ENCODE results near the gene MTG1.

Gene MTG1

DNA sequence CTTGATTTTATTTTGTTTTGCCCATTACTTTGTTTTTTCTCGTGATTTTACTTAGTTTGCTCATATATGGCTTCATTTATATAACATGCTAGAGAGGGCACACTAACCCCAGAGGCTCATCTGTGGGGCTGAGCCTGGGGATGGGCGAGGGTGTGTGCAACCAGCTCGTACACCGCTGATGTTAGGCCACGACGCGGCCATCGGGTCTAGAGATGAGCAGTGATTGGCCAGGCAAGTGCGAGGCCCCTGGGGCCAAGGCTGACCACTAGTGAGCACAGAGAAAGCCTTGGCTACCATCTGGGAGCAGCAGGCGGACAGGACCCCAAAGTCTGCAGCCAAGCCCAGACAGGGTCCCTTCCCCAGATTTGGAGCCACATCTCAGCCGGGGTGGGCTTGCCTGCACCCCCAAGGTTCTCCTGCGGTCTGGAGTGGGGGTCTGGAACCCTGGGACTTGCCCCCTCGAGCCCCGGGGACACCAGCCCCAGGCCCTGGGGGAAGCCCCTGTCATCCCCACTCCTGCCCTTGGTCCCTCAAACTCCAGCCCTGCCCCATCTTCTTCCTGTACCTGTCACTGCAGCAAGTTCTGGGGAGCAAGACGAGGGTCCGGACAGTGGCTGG, 39.9 kb upstream of the MTG1 start:
- ChIA-PET CTCF (interaction anchor here (2.3 kb wide), 1 partner anchor 25 kb away, joined by 7 read pairs; no protein-coding TSS in a partner anchor), POLR2A (interaction anchor here (1.3 kb wide), 1 partner anchor 19 kb away, joined by 4 read pairs; the partner anchor contains the start of gene ECHS1)
- DNase-seq (ENCODE audit: extremely low spot score) = no peak
- TF ChIP-seq FOXM1 (IDR thresholded peaks at IDR 0.05; ENCODE audit: borderline replicate concordance) (no peak), ZNF384 (IDR thresholded peaks at IDR 0.05) (no peak), LEF1 (IDR thresholded peaks at IDR 0.05; ENCODE audit: borderline replicate concordance) (no peak)

DNA sequence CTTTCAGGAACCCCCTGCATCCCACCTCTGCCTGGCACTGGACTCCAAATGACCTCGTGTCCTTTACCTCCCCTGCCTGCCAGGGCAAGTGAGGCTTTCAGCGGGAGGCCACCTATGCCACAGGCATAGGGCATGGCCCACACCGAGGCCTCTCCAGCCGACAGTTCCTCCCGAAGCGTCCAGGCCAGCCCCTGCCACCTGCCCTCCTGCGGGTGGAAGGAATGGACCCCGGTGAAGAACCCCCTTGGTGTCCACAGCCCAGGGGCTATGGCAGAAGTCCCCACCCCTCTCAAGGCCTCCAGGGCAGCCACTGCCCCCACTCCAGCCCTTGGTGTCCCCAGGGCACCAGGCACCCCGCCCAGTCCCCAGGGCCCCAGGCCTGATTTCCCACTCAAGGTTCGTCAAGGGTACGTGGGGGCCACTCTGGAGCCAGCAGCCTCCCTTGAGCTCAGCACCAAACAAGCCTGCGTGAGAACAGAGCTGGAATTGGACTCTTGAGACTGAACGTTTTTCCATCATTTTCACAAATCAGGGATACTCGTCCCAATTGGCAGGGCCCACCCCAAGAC, 39.2 kb upstream of the MTG1 start:
- CTCF ChIA-PET = interaction anchor here (2.3 kb wide), 1 partner anchor 25 kb away, joined by 7 read pairs; no protein-coding TSS in a partner anchor
- TF ChIP-seq, protein P1, sequence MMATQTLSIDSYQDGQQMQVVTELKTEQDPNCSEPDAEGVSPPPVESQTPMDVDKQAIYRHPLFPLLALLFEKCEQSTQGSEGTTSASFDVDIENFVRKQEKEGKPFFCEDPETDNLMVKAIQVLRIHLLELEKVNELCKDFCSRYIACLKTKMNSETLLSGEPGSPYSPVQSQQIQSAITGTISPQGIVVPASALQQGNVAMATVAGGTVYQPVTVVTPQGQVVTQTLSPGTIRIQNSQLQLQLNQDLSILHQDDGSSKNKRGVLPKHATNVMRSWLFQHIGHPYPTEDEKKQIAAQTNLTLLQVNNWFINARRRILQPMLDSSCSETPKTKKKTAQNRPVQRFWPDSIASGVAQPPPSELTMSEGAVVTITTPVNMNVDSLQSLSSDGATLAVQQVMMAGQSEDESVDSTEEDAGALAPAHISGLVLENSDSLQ (IDR thresholded peaks at IDR 0.05) = no peak
- TF ChIP-seq L3MBTL2 (conservative IDR thresholded peaks at IDR 0.05) (no peak), NFRKB (IDR thresholded peaks at IDR 0.05) (no peak), ARNT (IDR thresholded peaks at IDR 0.05) (no peak), HDGF (IDR thresholded peaks at IDR 0.05; ENCODE audit: borderline replicate concordance) (no peak), ZNF384 (IDR thresholded peaks at IDR 0.05) (no peak), SP1 (IDR thresholded peaks at IDR 0.05) (no peak), FOXM1 (IDR thresholded peaks at IDR 0.05; ENCODE audit: borderline replicate concordance) (no peak), LEF1 (IDR thresholded peaks at IDR 0.05; ENCODE audit: borderline replicate concordance) (no peak), ELF4 (IDR thresholded peaks at IDR 0.05) (no peak), TARDBP (IDR thresholded peaks at IDR 0.05) (no peak), BHLHE40 (IDR thresholded peaks at IDR 0.05; ENCODE audit: borderline replicate concordance) (no peak), FOXA1 (IDR thresholded peaks at IDR 0.05) (no peak), CTBP1 (IDR thresholded peaks at IDR 0.05; ENCODE audit: borderline replicate concordance) (no peak), FOXK2 (IDR thresholded peaks at IDR 0.05) (no peak)
- DNase-seq (ENCODE audit: extremely low spot score) = no peak
- POLR2A ChIA-PET = no interaction called here

DNA sequence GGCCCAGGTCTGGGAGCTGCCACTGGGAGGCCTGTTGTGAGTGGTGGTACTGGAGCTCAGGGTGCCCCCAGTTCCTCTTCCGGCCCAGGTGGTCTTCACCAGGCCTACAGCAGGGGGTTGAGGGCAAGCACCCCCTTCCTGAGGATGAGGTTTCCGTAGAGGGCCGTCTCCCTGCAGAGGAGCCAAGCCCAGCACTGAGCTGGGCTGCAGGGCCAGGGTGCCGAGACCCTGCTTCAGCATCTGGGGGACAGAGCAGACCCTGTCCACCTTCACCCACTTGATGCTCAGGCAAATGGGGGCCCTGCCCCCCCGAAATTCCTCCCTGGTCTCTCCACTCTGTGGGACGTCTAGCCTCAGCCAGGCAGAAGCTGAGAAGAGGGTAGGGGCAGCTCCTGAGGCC, 38.7 kb upstream of the MTG1 start:
- CTCF ChIA-PET = interaction anchor here (2.3 kb wide), 1 partner anchor 26 kb away, joined by 7 read pairs; no protein-coding TSS in a partner anchor
- TF ChIP-seq FOXA1 (IDR thresholded peaks at IDR 0.05) (no peak), FOXK2 (IDR thresholded peaks at IDR 0.05) (no peak), ZNF384 (IDR thresholded peaks at IDR 0.05) (no peak), NFRKB (IDR thresholded peaks at IDR 0.05) (no peak), ARNT (IDR thresholded peaks at IDR 0.05) (no peak), SUZ12 (IDR thresholded peaks at IDR 0.05) (no peak), ELF4 (IDR thresholded peaks at IDR 0.05) (no peak), LEF1 (IDR thresholded peaks at IDR 0.05; ENCODE audit: borderline replicate concordance) (no peak), BHLHE40 (IDR thresholded peaks at IDR 0.05; ENCODE audit: borderline replicate concordance) (no peak), SP1 (IDR thresholded peaks at IDR 0.05) (no peak), L3MBTL2 (conservative IDR thresholded peaks at IDR 0.05) (no peak)
- TF ChIP-seq, protein P1 (IDR thresholded peaks at IDR 0.05) = no peak
- POLR2A ChIA-PET = no interaction called here
- DNase-seq (ENCODE audit: extremely low spot score) = no peak

DNA sequence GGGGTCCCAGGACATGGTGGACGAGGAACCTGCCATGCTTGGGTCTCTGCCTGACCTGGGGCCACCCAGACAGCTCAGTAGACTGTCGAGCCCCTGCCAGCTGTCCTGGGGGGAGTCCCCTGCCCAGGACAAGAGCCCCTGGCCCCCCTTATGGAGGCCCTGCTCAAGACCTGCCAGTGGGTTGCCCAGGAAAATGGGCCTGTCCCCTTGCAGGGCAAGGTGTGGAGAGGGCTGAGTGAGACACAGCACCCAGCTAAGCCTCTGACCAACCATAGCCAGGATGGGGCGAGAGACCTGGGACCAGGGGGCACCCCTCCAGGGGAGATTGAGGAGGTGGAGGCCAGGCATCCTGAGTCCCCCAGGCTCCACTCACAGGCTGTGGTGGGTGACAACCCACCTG, 38.0 kb upstream of the MTG1 start:
- ChIA-PET POLR2A (no interaction called here), CTCF (interaction anchor here (1.2 kb wide), 1 partner anchor 26 kb away, joined by 3 read pairs; no protein-coding TSS in a partner anchor)
- DNase-seq (ENCODE audit: extremely low spot score) = no peak
- TF ChIP-seq SP1 (IDR thresholded peaks at IDR 0.05) (no peak), NFRKB (IDR thresholded peaks at IDR 0.05) (no peak), LEF1 (IDR thresholded peaks at IDR 0.05; ENCODE audit: borderline replicate concordance) (no peak), BHLHE40 (IDR thresholded peaks at IDR 0.05; ENCODE audit: borderline replicate concordance) (no peak), ARNT (IDR thresholded peaks at IDR 0.05) (no peak), ZNF384 (IDR thresholded peaks at IDR 0.05) (no peak), SUZ12 (IDR thresholded peaks at IDR 0.05) (no peak), TARDBP (IDR thresholded peaks at IDR 0.05) (no peak), L3MBTL2 (conservative IDR thresholded peaks at IDR 0.05) (no peak), FOXA1 (IDR thresholded peaks at IDR 0.05) (no peak), CTBP1 (IDR thresholded peaks at IDR 0.05; ENCODE audit: borderline replicate concordance) (no peak), FOXM1 (IDR thresholded peaks at IDR 0.05; ENCODE audit: borderline replicate concordance) (no peak), HDGF (IDR thresholded peaks at IDR 0.05; ENCODE audit: borderline replicate concordance) (no peak)

DNA sequence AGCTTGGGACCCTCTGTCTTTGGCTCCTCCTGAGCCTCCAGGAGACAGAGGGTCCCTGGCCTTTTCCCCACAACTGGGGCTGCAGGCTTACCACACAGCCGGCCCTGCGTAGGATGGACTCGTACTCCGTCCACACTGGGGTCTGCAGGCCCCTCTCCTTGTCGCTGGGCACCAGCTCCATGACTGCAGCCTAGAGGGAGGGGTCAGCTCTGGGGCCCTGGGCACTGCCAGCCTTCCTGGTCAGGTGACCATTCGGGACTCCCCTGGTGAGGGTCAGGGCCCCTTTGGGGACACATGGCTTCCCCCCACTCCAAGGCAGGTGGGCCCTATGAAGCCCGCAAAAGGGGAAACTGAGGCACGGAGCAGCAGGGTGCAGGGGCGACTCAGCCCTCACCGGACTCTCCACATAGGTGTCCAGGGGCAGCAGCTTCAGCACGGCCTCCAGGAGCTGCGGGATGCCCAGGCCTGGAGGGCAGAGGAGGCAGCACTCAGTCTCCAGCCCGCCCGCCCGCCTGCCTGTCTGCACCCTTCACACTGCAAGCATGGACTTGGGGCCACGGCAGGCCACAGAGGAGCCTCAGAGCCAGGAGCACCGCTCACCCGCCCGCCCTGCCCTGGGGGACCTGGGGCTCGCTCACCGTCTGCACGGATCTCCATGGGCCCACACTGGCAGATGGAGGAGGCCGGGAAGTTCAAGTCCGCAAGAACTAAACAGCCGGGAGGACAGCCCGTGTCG, 37.2 kb upstream of the MTG1 start:
- DNase-seq (ENCODE audit: extremely low spot score) = no peak
- TF ChIP-seq CTBP1 (IDR thresholded peaks at IDR 0.05; ENCODE audit: borderline replicate concordance) (no peak), LEF1 (IDR thresholded peaks at IDR 0.05; ENCODE audit: borderline replicate concordance) (no peak), BHLHE40 (IDR thresholded peaks at IDR 0.05; ENCODE audit: borderline replicate concordance) (no peak), ELF4 (IDR thresholded peaks at IDR 0.05) (no peak), FOXA1 (IDR thresholded peaks at IDR 0.05) (no peak), NFRKB (IDR thresholded peaks at IDR 0.05) (no peak), FOXK2 (IDR thresholded peaks at IDR 0.05) (no peak)
- CTCF ChIA-PET = interaction anchor here (1.2 kb wide), 1 partner anchor 27 kb away, joined by 3 read pairs; no protein-coding TSS in a partner anchor
- POLR2A ChIA-PET = interaction anchor here (0.7 to 1.9 kb wide), 6 partner anchors 9 to 43 kb away, joined by 3 to 12 read pairs (median 4); partner anchors contain the start of genes ECHS1 and PRAP1

All from HEK293T (cell line).